Hepatocyte (in vitro differentiated cells): ENCODE data around the gene PCCB. TPM values are rescaled to one million over a fixed set of nuclear protein-coding genes. Genes with fewer than 3 reads are reported as not detected.
"Not testable (repeated sequence)": the region's sequence is repeated elsewhere in the genome, so short reads cannot be mapped to it uniquely, and the experiment has no call there.

Experiments used
- DNase-seq: peaks from one replicate; pipeline ENCODE4 v3.0.0-alpha.2; 2016; ENCODE audit warnings: low spot score
- H2AFZ ChIP-seq: fragments of 200-600 bp; sonication (generic); 2 replicates; pipeline ENCODE4 v1.6.0; 2016; ENCODE audit warnings: antibody characterized with exemption, mild to moderate bottlenecking
- H3K27ac ChIP-seq: fragments of 200-600 bp; sonication (generic); 2 replicates; pipeline ENCODE4 v1.5.1; 2016; ENCODE audit warnings: mild to moderate bottlenecking
- H3K27me3 ChIP-seq: fragments of 200-600 bp; sonication (generic); 2 replicates; pipeline ENCODE4 v1.6.1; 2016
- H3K36me3 ChIP-seq: fragments of 200-600 bp; sonication (generic); replicated peaks from 2 replicates; pipeline ENCODE4 v1.5.1; 2016; ENCODE audit warnings: low read depth; ENCODE audit not compliant: insufficient read depth
- H3K4me1 ChIP-seq: fragments of 200-600 bp; sonication (generic); 2 replicates; pipeline ENCODE4 v1.5.1; 2016; ENCODE audit warnings: mild to moderate bottlenecking, moderate library complexity; ENCODE audit not compliant: insufficient read depth
- H3K4me2 ChIP-seq: fragments of 200-600 bp; sonication (generic); 2 replicates; pipeline ENCODE4 v1.6.0; 2016
- H3K4me3 ChIP-seq: fragments of 200-600 bp; sonication (generic); 2 replicates; pipeline ENCODE4 v1.5.1; 2016; ENCODE audit warnings: mild to moderate bottlenecking
- H3K79me2 ChIP-seq: fragments of 200-600 bp; sonication (generic); 2 replicates; pipeline ENCODE4 v1.6.0; 2017; ENCODE audit warnings: mild to moderate bottlenecking
- H3K9me2 ChIP-seq: fragments of 200-600 bp; sonication (generic); replicated peaks from 2 replicates; pipeline ENCODE4 v1.6.0; 2017; ENCODE audit warnings: mild to moderate bottlenecking; ENCODE audit not compliant: insufficient read depth
- H3K9me3 ChIP-seq: fragments of 200-600 bp; sonication (generic); 2 replicates; pipeline ENCODE4 v1.5.1; 2016; ENCODE audit warnings: low read depth, mild to moderate bottlenecking
- H4K20me1 ChIP-seq: fragments of 200-600 bp; sonication (generic); 2 replicates; pipeline ENCODE4 v1.6.0; 2016; ENCODE audit warnings: mild to moderate bottlenecking; ENCODE audit not compliant: insufficient read depth, poor library complexity, severe bottlenecking
- CTCF ChIP-seq: fragments of 200-600 bp; sonication (generic); IDR thresholded peaks from 2 replicates; pipeline ENCODE4 v1.5.1; 2016; ENCODE audit warnings: antibody characterized with exemption, mild to moderate bottlenecking; ENCODE audit not compliant: poor library complexity
- EZH2 ChIP-seq: fragments of 200-600 bp; sonication (generic); IDR thresholded peaks from 2 replicates; pipeline ENCODE4 v1.6.1; 2016; ENCODE audit warnings: antibody characterized with exemption, mild to moderate bottlenecking, borderline replicate concordance
- EZH2phosphoT487 ChIP-seq: fragments of 200-600 bp; sonication (generic); IDR thresholded peaks from one replicate; pipeline ENCODE4 v1.6.1; 2018; ENCODE audit warnings: antibody characterized with exemption, mild to moderate bottlenecking, low read depth, moderate library complexity; ENCODE audit not compliant: unreplicated experiment, severe bottlenecking
- WGBS: methylation state at CpG from one replicate; pipeline ENCODE4 v1.1.6; 2016; ENCODE audit warnings: low lambda C conversion rate; ENCODE audit errors: missing lambda C conversion rate; 5-methylcytosine and 5-hydroxymethylcytosine counted together
- polyA plus RNA-seq: library from polyadenylated mRNA; unstranded; fragments of >200 nt; fragmentation: Nextera tagmentation; extraction: Ambion mirVana; gene quantifications from 2 replicates; pipeline ENCODE4 v1.2.1, GENCODE V29; 2016
- total RNA-seq: library from RNA; depleted of rRNA; stranded (reverse); fragments of >200 nt; gene quantifications from 2 replicates; pipeline ENCODE4 v1.2.3, GENCODE V29; 2014

The PCCB gene
- total and polyA plus RNA-seq, 2 experiments from 2014 or later = 32.0 to 52.7 TPM

- TF ChIP-seq CTCF (no peak), EZH2phosphoT487 (no peak), EZH2 (no peak)
- no peaks in the 10 kb centered on the region for H3K9me3 ChIP-seq
- DNase-seq = no peak
- no peak overlapping the region for H3K4me3 ChIP-seq
- H3K9me2 ChIP-seq = no peaks in the 10 kb centered on the region
- H3K27me3 ChIP-seq = no peaks in the 10 kb centered on the region
- H3K4me1 ChIP-seq = no peaks in the 10 kb centered on the region
- H3K79me2 ChIP-seq = no peaks in the 10 kb centered on the region
- H3K27ac ChIP-seq = no peak overlapping the region
- H3K36me3 ChIP-seq = no peaks in the 10 kb centered on the region
- no peaks in the 10 kb centered on the region for H4K20me1 ChIP-seq
- no peak overlapping the region for H3K4me2 ChIP-seq
- WGBS = 74% methylated on average over 2 of the region's 2 CpGs
- H2AFZ ChIP-seq = no peak overlapping the region
Observed at GRCh38 chr3:136211547-136211946, 38.6 kb upstream of the PCCB start.

- not testable (repeated sequence) for H3K27ac ChIP-seq, H3K79me2 ChIP-seq, DNase-seq, H3K4me2 ChIP-seq, H3K9me2 ChIP-seq, H4K20me1 ChIP-seq, H2AFZ ChIP-seq, H3K4me3 ChIP-seq, H3K36me3 ChIP-seq, H3K4me1 ChIP-seq, H3K9me3 ChIP-seq, H3K27me3 ChIP-seq
- 91% methylated on average over 4 of the region's 4 CpGs for whole genome bisulfite sequencing
Observed at GRCh38 chr3:136222746-136223145, 27.4 kb upstream of the PCCB start.

- DNase-seq = no peak
- 80% methylated on average over 2 of the region's 2 CpGs for WGBS
- Histone ChIP-seq H3K36me3 (no peaks in the 10 kb centered on the region), H3K27ac (no peak overlapping the region), H3K4me1 (peaks cover 3% of the 10 kb centered on the region), H3K27me3 (no peaks in the 10 kb centered on the region), H4K20me1 (no peaks in the 10 kb centered on the region), H3K4me3 (no peak overlapping the region), H3K79me2 (no peaks in the 10 kb centered on the region), H2AFZ (no peak overlapping the region), H3K4me2 (no peak overlapping the region), H3K9me2 (no peaks in the 10 kb centered on the region), H3K9me3 (no peaks in the 10 kb centered on the region)
- no peak for TF ChIP-seq CTCF
- TF ChIP-seq EZH2 = no peak
- no peak for TF ChIP-seq EZH2phosphoT487
Observed at GRCh38 chr3:136232413-136232812, 17.7 kb upstream of the PCCB start.

- no peak for TF ChIP-seq CTCF
- no peak for TF ChIP-seq EZH2phosphoT487
- no peak for TF ChIP-seq EZH2
- Histone ChIP-seq H3K36me3 (no peaks in the 10 kb centered on the region), H3K4me2 (no peak overlapping the region), H3K79me2 (no peaks in the 10 kb centered on the region), H3K27ac (no peak overlapping the region), H3K4me1 (peaks cover 17% of the 10 kb centered on the region), H3K4me3 (no peak overlapping the region), H3K9me3 (no peaks in the 10 kb centered on the region), H3K9me2 (no peaks in the 10 kb centered on the region), H3K27me3 (no peaks in the 10 kb centered on the region), H2AFZ (no peak overlapping the region), H4K20me1 (no peaks in the 10 kb centered on the region)
- no peak for DNase-seq
- WGBS = 86% methylated on average over 1 of the region's 1 CpG
Observed at GRCh38 chr3:136235545-136235944, 14.6 kb upstream of the PCCB start.
